T-cell (primary cell): ENCODE measurements around the gene STARD8. TPM values are rescaled to one million over a fixed set of nuclear protein-coding genes. Genes with fewer than 3 reads are reported as not detected.
"Not testable (repeated sequence)": the region's sequence is repeated elsewhere in the genome, so short reads cannot be mapped to it uniquely, and the experiment has no call there.

ENCODE experiments used
- ATAC-seq, 4 experiments: fragments of 200-7000 bp in 3 of 4; fragments of 150-1000 bp in 1 of 4; cut with Tn5 transposase; replicated peaks in 1 of 4; 1 replicate in 3 of 4; 2 replicates in 1 of 4; pipeline ENCODE4 v1.10.0; 2021; ENCODE audit warnings: moderate library complexity in 3 of 4, mild to moderate bottlenecking in 2 of 4, moderate number of reproducible peaks in 1 of 4
- CTCF ChIA-PET, 2 donors: fragments of 300-600 bp; sonication (Branson Sonifier 250); formaldehyde crosslinking; loops; one replicate each; lab custom pipeline; 2022; ENCODE audit warnings: antibody characterized with exemption in 2 of 2; lab: Charles Lee
- POLR2A ChIA-PET, 2 donors: fragments of 300-600 bp; sonication (Branson Sonifier 250); formaldehyde crosslinking; loops; one replicate each; lab custom pipeline; 2022; ENCODE audit warnings: antibody characterized with exemption in 2 of 2; lab: Charles Lee
- DNase-seq, 35 experiments: peaks; one replicate each; pipeline versions ENCODE4 v3.0.0 to v3.0.0-alpha.2; 2013 to 2023
- H3K27ac ChIP-seq: one replicate; pipeline ENCODE4 v1.5.1; 2013; ENCODE audit warnings: low read length
- H3K27me3 ChIP-seq, 2 experiments: replicated peaks in 1 of 2; 1 replicate in 1 of 2; 2 replicates in 1 of 2; pipeline versions ENCODE4 v1.6.1 to v1.7.0; 2013; ENCODE audit warnings: low read length in 1 of 2, mixed read lengths in 1 of 2; ENCODE audit not compliant: control insufficient read depth in 2 of 2, insufficient read depth in 2 of 2; ENCODE audit errors: extremely low read depth in 1 of 2
- H3K36me3 ChIP-seq, 2 donors: 1 replicate in 1 of 2; 2 replicates in 1 of 2; pipeline versions ENCODE4 v1.6.1 to v1.7.0; 2013; ENCODE audit warnings: low read length in 1 of 2; ENCODE audit not compliant: control insufficient read depth in 2 of 2, insufficient read depth in 1 of 2; ENCODE audit errors: extremely low read depth in 1 of 2
- H3K4me1 ChIP-seq, 2 experiments: 1 replicate in 1 of 2; 2 replicates in 1 of 2; pipeline versions ENCODE4 v1.6.1 to v1.7.0; 2013; ENCODE audit warnings: low read length in 2 of 2, mixed read lengths in 1 of 2; ENCODE audit not compliant: insufficient read depth in 2 of 2, control insufficient read depth in 1 of 2; ENCODE audit errors: extremely low read depth in 1 of 2
- H3K4me3 ChIP-seq, 2 donors: 1 replicate in 1 of 2; 2 replicates in 1 of 2; pipeline versions ENCODE4 v1.5.1 to v1.7.0; 2013; ENCODE audit warnings: mild to moderate bottlenecking in 2 of 2, low read length in 1 of 2, moderate library complexity in 1 of 2; ENCODE audit not compliant: control insufficient read depth in 1 of 2; ENCODE audit errors: extremely low read depth in 1 of 2
- H3K9me3 ChIP-seq: 2 replicates; pipeline ENCODE4 v1.7.0; 2013
- H3K27ac Mint-ChIP-seq, 2 donors: one replicate each; pipeline ENCODE4 v1.8.0; 2020 to 2021; ENCODE audit warnings: mild to moderate bottlenecking in 2 of 2, mixed read lengths in 2 of 2
- H3K27me3 Mint-ChIP-seq, 2 donors: one replicate each; pipeline ENCODE4 v1.8.0; 2021 to 2022; ENCODE audit warnings: mixed read lengths in 2 of 2
- H3K36me3 Mint-ChIP-seq: one replicate; pipeline ENCODE4 v1.8.0; 2021; ENCODE audit warnings: mixed read lengths
- H3K4me1 Mint-ChIP-seq, 3 donors: one replicate each; pipeline ENCODE4 v1.8.0; 2020 to 2022; ENCODE audit warnings: mixed read lengths in 3 of 3, mild to moderate bottlenecking in 1 of 3
- H3K4me3 Mint-ChIP-seq, 3 donors: one replicate each; pipeline ENCODE4 v1.8.0; 2020 to 2022; ENCODE audit warnings: mild to moderate bottlenecking in 3 of 3, mixed read lengths in 3 of 3, moderate library complexity in 3 of 3
- H3K9me3 Mint-ChIP-seq, 3 donors: one replicate each; pipeline ENCODE4 v1.8.0; 2020 to 2022; ENCODE audit warnings: mixed read lengths in 3 of 3
- WGBS: methylation state at CpG from one replicate; pipeline ENCODE4 v1.1.5; 2013; ENCODE audit warnings: missing lambda C conversion rate; ENCODE audit not compliant: insufficient coverage; 5-methylcytosine and 5-hydroxymethylcytosine counted together
- total RNA-seq, 35 experiments: library from RNA in 6 of 35; stranded (reverse) in 6 of 35; fragments of 120-200 nt in 1 of 35; gene quantifications; one replicate each; pipeline versions ENCODE4 v1.2.1 to v1.2.4 and lab custom pipeline; 2013 to 2026

STARD8 gene, protein sequence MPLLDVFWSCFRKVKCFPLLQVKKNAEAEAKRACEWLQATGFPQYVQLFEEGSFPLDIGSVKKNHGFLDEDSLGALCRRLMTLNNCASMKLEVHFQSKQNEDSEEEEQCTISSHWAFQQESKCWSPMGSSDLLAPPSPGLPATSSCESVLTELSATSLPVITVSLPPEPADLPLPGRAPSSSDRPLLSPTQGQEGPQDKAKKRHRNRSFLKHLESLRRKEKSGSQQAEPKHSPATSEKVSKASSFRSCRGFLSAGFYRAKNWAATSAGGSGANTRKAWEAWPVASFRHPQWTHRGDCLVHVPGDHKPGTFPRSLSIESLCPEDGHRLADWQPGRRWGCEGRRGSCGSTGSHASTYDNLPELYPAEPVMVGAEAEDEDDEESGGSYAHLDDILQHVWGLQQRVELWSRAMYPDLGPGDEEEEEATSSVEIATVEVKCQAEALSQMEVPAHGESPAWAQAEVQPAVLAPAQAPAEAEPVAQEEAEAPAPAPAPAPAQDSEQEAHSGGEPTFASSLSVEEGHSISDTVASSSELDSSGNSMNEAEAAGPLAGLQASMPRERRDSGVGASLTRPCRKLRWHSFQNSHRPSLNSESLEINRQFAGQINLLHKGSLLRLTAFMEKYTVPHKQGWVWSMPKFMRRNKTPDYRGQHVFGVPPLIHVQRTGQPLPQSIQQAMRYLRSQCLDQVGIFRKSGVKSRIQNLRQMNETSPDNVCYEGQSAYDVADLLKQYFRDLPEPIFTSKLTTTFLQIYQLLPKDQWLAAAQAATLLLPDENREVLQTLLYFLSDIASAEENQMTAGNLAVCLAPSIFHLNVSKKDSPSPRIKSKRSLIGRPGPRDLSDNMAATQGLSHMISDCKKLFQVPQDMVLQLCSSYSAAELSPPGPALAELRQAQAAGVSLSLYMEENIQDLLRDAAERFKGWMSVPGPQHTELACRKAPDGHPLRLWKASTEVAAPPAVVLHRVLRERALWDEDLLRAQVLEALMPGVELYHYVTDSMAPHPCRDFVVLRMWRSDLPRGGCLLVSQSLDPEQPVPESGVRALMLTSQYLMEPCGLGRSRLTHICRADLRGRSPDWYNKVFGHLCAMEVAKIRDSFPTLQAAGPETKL
- total RNA-seq: under 1 TPM; 0.13 to 0.64 (median 0.25) TPM
- 0.29 TPM for total RNA-seq (2013)
- total RNA-seq (lab: John Stamatoyannopoulos, UW): 0.07 to 5.1 (median 0.77) reads per million in 29 experiments

DNA sequence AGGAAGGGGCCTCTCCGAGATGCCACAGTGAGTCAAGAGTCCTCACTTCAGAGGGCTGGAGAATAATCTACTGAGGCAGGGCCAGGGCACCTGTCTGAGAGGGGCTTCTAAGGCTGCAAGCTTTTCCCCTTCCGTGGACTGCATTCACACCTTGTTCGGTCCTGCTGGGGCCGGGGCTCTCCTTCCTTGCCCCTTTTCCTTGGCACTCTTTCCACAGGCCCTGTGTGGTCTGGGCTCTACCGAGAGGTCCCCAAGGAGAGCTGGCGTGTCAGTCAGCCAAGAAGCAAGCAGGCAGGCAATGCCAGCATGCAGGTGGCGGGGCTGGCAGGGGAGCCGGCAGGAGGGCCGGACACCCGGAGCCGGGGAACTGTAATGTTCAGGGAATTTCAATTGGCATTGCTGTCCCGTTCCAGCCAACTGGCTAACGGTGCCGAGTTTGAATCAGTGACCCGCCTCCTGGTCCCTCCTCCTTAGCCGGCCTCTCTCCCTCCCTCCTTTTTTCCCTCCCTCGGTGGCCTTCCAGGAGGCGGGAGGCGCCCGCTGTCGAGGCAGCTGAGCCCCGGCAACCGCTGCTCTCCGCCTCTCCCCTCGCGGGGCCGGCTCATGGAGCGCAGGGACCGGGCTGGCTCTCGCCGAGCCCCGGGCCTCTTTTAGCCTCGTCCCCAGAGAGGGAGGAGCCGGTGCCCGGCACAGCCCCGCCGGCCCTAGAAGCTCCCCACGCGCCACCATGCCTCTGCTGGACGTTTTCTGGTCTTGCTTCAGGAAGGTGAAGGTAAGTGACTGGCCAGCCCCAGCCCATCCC lies at the start of gene STARD8:
TSS of gene STARD8 (plus strand) at position 511 of the 802 bp plus-strand sequence. CDS start at position 728, 217 bp downstream.
- Mint-ChIP-seq H3K36me3 (no peaks in the 10 kb centered on the region), H3K9me3 (no peaks in the 10 kb centered on the region), H3K4me1 (no peaks in the 10 kb centered on the region), H3K27ac (no peak within 1 kb of the TSS), H3K27me3 (peaks cover 8 to 14% of the 10 kb centered on the region in 2 donors), H3K4me3 (no peak within 1 kb of the TSS)
- ChIA-PET POLR2A (no interaction called here), CTCF (no interaction called here)
- no peaks in the 10 kb centered on the region for H3K27me3 ChIP-seq
- H3K36me3 ChIP-seq: no peaks in the 10 kb centered on the region
- no peaks in the 10 kb centered on the region for H3K4me1 ChIP-seq
- 63% methylated on average over 14 of the region's 40 CpGs for WGBS
- H3K9me3 ChIP-seq: no peaks in the 10 kb centered on the region
- no peak for DNase-seq
- no peak within 1 kb of the TSS for H3K4me3 ChIP-seq
- ATAC-seq: no peak
- H3K27ac ChIP-seq: no peak within 1 kb of the TSS

DNA sequence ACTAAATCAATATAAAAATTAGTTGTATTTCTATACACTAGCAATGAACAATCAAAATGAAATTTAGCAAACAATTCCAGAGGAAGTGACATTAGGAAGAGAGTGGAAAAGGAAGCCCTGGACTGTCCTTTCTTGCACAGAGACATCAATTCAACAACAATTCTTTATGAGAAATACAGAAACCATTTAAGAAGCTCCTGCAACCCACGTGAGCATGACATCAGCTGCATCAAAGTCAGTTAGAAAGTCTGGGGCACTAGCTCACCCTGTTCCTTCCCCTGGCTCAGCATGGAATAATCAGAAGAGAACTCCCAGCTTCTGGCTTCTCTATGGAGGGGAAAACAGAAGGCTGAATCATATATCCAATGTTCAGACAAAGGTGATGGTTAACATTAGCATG lies 48.6 kb upstream of the STARD8 start:
- ATAC-seq (no peak), DNase-seq (no peak)
- Histone ChIP-seq H3K4me1 (no peaks in the 10 kb centered on the region), H3K9me3 (no peaks in the 10 kb centered on the region), H3K36me3 (no peaks in the 10 kb centered on the region), H3K27ac (no peak overlapping the region), H3K4me3 (no peak overlapping the region), H3K27me3 (no peaks in the 10 kb centered on the region)
- POLR2A ChIA-PET: no interaction called here
- Mint-ChIP-seq H3K4me1 (no peaks in the 10 kb centered on the region), H3K9me3 (peaks cover 18 to 29% (median 18%) of the 10 kb centered on the region in 3 donors), H3K27me3 (peaks cover 0 to 30% of the 10 kb centered on the region in 2 donors), H3K36me3 (no peaks in the 10 kb centered on the region), H3K4me3 (no peak overlapping the region), H3K27ac (no peak overlapping the region)
- CTCF ChIA-PET: no interaction called here
- WGBS: no CpG with 5 or more reads among the region's 1 CpG

DNA sequence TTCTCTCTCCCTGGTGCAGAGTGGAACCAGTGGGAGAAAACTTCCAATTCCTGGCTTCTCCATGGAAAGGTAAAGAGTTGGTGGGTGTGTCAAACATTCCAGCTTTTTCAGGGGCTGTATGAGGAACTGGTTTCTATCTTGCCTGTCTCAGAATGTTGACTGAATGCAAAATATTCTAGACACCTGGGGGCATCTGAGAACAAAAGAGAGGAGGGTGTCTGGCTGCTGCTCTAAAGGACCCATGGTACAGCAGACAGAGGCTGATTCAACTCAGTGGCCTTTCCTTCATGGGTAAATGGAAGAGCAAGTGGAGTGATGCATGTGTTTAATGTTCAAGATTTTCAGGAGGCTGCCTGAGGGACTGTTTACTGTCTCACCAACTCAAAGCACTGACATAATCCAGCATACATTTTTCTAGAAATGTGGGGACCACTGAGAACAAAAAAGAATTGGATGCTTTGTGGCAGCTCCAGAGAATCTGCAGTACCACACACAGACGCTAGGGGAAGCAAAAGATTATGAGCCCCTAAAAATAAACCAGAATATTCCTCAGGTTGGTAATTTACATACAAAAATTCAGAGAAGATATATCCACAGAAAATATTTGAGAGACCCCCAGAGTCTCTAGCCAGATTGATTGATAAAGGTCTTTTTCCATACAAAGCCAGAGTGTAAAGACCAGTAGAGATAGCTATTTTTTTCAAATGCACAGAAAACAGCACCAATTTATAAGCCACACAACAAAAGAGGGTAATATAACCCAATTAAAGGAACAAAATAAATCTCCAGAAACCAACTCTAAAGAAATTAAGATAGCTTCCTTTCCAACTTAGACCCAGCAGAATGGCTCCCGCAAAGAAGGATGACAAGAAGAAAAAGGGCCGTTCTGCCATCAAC lies 48.0 kb upstream of the STARD8 start:
- Histone ChIP-seq H3K27ac (no peak overlapping the region), H3K27me3 (no peaks in the 10 kb centered on the region), H3K4me1 (no peaks in the 10 kb centered on the region), H3K4me3 (no peak overlapping the region), H3K36me3 (no peaks in the 10 kb centered on the region), H3K9me3 (no peaks in the 10 kb centered on the region)
- ATAC-seq (no peak), DNase-seq (no peak)
- Mint-ChIP-seq H3K9me3 (peaks cover 11 to 25% (median 14%) of the 10 kb centered on the region in 3 donors), H3K36me3 (no peaks in the 10 kb centered on the region), H3K27me3 (peaks cover 0 to 28% of the 10 kb centered on the region in 2 donors), H3K4me1 (no peaks in the 10 kb centered on the region), H3K4me3 (no peak overlapping the region), H3K27ac (no peak overlapping the region)
- no CpG with 5 or more reads among the region's 3 CpGs for WGBS
- CTCF ChIA-PET: no interaction called here
- POLR2A ChIA-PET: no interaction called here

DNA sequence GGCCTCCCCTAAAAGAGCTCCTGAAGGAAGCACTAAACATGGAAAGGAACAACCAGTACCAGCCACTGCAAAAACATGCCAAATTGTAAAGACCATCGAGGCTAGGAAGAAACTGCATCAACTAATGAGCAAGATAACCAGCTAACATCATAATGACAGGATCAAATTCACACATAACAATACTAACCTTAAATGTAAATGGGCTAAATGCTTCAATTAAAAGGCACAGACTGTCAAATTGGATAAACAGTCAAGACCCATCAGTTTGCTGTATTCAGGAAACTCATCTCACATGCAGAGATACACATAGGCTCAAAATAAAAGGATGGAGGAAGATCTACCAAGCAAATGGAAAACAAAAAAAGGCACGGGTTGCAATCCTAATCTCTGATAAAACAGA lies 43.2 kb upstream of the STARD8 start:
- H3K4me1 Mint-ChIP-seq, H3K9me3 Mint-ChIP-seq, H3K36me3 ChIP-seq, ATAC-seq, H3K27ac ChIP-seq, H3K27ac Mint-ChIP-seq, CTCF ChIA-PET, H3K4me1 ChIP-seq, DNase-seq, H3K27me3 Mint-ChIP-seq, H3K9me3 ChIP-seq, H3K4me3 Mint-ChIP-seq, H3K36me3 Mint-ChIP-seq, H3K4me3 ChIP-seq, H3K27me3 ChIP-seq, POLR2A ChIA-PET: not testable (repeated sequence)
- no CpG with 5 or more reads among the region's 2 CpGs for WGBS

DNA sequence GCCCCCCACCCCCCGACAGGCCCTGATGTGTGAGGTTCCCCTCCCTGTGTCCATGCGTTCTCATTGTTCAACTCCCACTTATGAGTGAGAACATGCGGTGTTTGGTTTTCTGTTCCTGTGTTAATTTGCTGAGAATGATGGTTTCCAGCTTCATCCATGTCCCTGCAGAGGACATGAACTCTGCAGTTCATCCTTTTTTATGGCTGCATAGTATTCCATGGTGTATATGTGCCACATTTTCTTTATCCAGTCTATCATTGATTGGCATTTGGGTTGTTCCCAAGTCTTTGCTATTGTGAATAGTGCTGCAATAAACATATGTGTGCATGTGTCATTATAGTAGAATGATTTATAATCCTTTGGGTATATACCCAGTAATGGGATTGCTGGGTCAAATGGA lies 32.7 kb upstream of the STARD8 start:
- H3K36me3 Mint-ChIP-seq, H3K36me3 ChIP-seq, H3K4me1 Mint-ChIP-seq, H3K27ac ChIP-seq, H3K27ac Mint-ChIP-seq, H3K9me3 ChIP-seq, POLR2A ChIA-PET, H3K4me1 ChIP-seq, ATAC-seq, H3K4me3 ChIP-seq, H3K4me3 Mint-ChIP-seq, DNase-seq, H3K27me3 ChIP-seq, CTCF ChIA-PET: not testable (repeated sequence)
- no CpG with 5 or more reads among the region's 3 CpGs for WGBS
- Mint-ChIP-seq H3K27me3 (peaks cover 0 to 15% of the 10 kb centered on the region in 2 donors), H3K9me3 (peaks cover 0 to 10% (median 3%) of the 10 kb centered on the region in 3 donors)
